OCI-LY1 (cell line): Measurements from ENCODE around the gene RECQL5.
A peak's percentile ranks its signal among the peaks of the same experiment; 100 is the strongest.

Source experiments
- H2AFZ ChIP-seq: fragments of 200-600 bp; sonication (generic), shearing (Covaris generic); 2 replicates; pipeline ENCODE4 v1.6.0; 2014; ENCODE audit warnings: antibody characterized with exemption, mild to moderate bottlenecking, low read length
- H3F3A ChIP-seq: fragments of 200-600 bp; sonication (generic), shearing (Covaris generic); 2 replicates; pipeline ENCODE4 v1.6.0; 2014; ENCODE audit warnings: mild to moderate bottlenecking, antibody characterized with exemption, low read length, moderate library complexity; ENCODE audit not compliant: insufficient read depth
- H3K27ac ChIP-seq: fragments of 200-600 bp; sonication (generic); 2 replicates; pipeline ENCODE4 v1.5.1; 2014; ENCODE audit warnings: low read length, mixed run types, mild to moderate bottlenecking, low read depth; ENCODE audit not compliant: poor library complexity, severe bottlenecking
- H3K27me3 ChIP-seq: fragments of 200-600 bp; sonication (generic); 2 replicates; pipeline ENCODE4 v1.6.0; 2014; ENCODE audit warnings: antibody characterized with exemption, mild to moderate bottlenecking, low read length, moderate library complexity; ENCODE audit not compliant: insufficient read depth
- H3K36me3 ChIP-seq: fragments of 200-600 bp; sonication (generic); 2 replicates; pipeline ENCODE4 v1.6.1; 2014; ENCODE audit warnings: mild to moderate bottlenecking, antibody characterized with exemption, low read length, moderate library complexity, mixed read lengths; ENCODE audit not compliant: insufficient read depth
- H3K4me1 ChIP-seq: fragments of 200-600 bp; sonication (generic); 2 replicates; pipeline ENCODE4 v1.5.1; 2014; ENCODE audit warnings: mild to moderate bottlenecking, low read length, moderate library complexity; ENCODE audit not compliant: insufficient read depth, severe bottlenecking
- H3K4me2 ChIP-seq: fragments of 200-600 bp; sonication (generic), shearing (Covaris generic); 2 replicates; pipeline ENCODE4 v1.6.1; 2014; ENCODE audit warnings: low read length
- H3K4me3 ChIP-seq: fragments of 200-600 bp; sonication (generic); 2 replicates; pipeline ENCODE4 v1.5.1; 2014; ENCODE audit warnings: low read length, low read depth, mild to moderate bottlenecking, mixed read lengths; ENCODE audit not compliant: poor library complexity, severe bottlenecking
- H3K79me2 ChIP-seq: fragments of 200-600 bp; shearing (Covaris generic); 2 replicates; pipeline ENCODE4 v1.6.1; 2016; ENCODE audit warnings: mixed run types, low read length, mixed read lengths; ENCODE audit not compliant: insufficient read depth
- H3K9ac ChIP-seq: fragments of 200-600 bp; sonication (generic), shearing (Covaris generic); 2 replicates; pipeline ENCODE4 v1.6.1; 2014; ENCODE audit warnings: mild to moderate bottlenecking, low read length, mixed read lengths
- H3K9me2 ChIP-seq: fragments of 200-600 bp; sonication (generic), shearing (Covaris generic); 2 replicates; pipeline ENCODE4 v1.6.1; 2014; ENCODE audit warnings: low read depth, mild to moderate bottlenecking, low read length, mixed read lengths
- H3K9me3 ChIP-seq: fragments of 200-600 bp; shearing (Covaris generic); 2 replicates; pipeline ENCODE4 v1.6.1; 2014; ENCODE audit warnings: low read length, mixed read lengths
- H4K20me1 ChIP-seq: fragments of 200-600 bp; sonication (generic), shearing (Covaris generic); 2 replicates; pipeline ENCODE4 v1.6.0; 2016; ENCODE audit warnings: mild to moderate bottlenecking, low read length; ENCODE audit not compliant: insufficient read depth
- EZH2 ChIP-seq: fragments of 200-600 bp; sonication (generic), shearing (Covaris generic); IDR thresholded peaks from 2 replicates; pipeline ENCODE4 v1.8.0; 2017; ENCODE audit warnings: borderline replicate concordance, mixed run types, mild to moderate bottlenecking, antibody characterized with exemption, low read length, moderate library complexity, mixed read lengths
- TF ChIP-seq, protein P1 (sequence below): fragments of 200-600 bp; sonication (generic), shearing (Covaris generic); IDR thresholded peaks from 2 replicates; pipeline ENCODE4 v1.5.1; 2017; ENCODE audit warnings: mild to moderate bottlenecking, antibody characterized with exemption, low read length, moderate library complexity, mixed read lengths

Gene RECQL5

GRCh38 chr17:75688209-75688825 is 21.4 kb upstream of the RECQL5 start:
- Histone ChIP-seq H3K9ac (peak overlapping the region; percentile 45), H3K27me3 (no peaks in the 10 kb centered on the region), H3K9me3 (no peaks in the 10 kb centered on the region), H3K36me3 (peaks cover 40% of the 10 kb centered on the region), H3K27ac (peak overlapping the region; percentile 93), H3K4me1 (peaks cover 54% of the 10 kb centered on the region), H3K79me2 (0 out of 2 replicates have a peak, but pooled peaks cover 6% of the 10 kb centered on the region), H3K4me3 (peak overlapping the region; percentile 27), H3K9me2 (no peaks in the 10 kb centered on the region), H3F3A (no peaks in the 10 kb centered on the region), H3K4me2 (peak overlapping the region; percentile 63), H4K20me1 (no peaks in the 10 kb centered on the region), H2AFZ (no peak overlapping the region)
- no peak for TF ChIP-seq EZH2
- TF ChIP-seq, protein P1, sequence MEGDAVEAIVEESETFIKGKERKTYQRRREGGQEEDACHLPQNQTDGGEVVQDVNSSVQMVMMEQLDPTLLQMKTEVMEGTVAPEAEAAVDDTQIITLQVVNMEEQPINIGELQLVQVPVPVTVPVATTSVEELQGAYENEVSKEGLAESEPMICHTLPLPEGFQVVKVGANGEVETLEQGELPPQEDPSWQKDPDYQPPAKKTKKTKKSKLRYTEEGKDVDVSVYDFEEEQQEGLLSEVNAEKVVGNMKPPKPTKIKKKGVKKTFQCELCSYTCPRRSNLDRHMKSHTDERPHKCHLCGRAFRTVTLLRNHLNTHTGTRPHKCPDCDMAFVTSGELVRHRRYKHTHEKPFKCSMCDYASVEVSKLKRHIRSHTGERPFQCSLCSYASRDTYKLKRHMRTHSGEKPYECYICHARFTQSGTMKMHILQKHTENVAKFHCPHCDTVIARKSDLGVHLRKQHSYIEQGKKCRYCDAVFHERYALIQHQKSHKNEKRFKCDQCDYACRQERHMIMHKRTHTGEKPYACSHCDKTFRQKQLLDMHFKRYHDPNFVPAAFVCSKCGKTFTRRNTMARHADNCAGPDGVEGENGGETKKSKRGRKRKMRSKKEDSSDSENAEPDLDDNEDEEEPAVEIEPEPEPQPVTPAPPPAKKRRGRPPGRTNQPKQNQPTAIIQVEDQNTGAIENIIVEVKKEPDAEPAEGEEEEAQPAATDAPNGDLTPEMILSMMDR: no peak

GRCh38 chr17:75685499-75685898 is 18.5 kb upstream of the RECQL5 start:
- no peak for TF ChIP-seq EZH2
- TF ChIP-seq, protein P1: no peak
- no peaks in the 10 kb centered on the region for H3K27me3 ChIP-seq
- no peak overlapping the region for H2AFZ ChIP-seq
- H3K4me2 ChIP-seq: peak overlapping the region; percentile 36; the same call in 1 of the 2 replicates
- no peaks in the 10 kb centered on the region for H4K20me1 ChIP-seq
- no peak overlapping the region for H3K4me3 ChIP-seq
- peaks cover 54% of the 10 kb centered on the region for H3K4me1 ChIP-seq
- H3K9me2 ChIP-seq: no peaks in the 10 kb centered on the region
- peaks cover 25% of the 10 kb centered on the region; the same call in 1 of the 2 replicates for H3K36me3 ChIP-seq
- H3K9me3 ChIP-seq: no peaks in the 10 kb centered on the region
- no peaks in the 10 kb centered on the region for H3F3A ChIP-seq
- H3K9ac ChIP-seq: no peak overlapping the region
- 0 out of 2 replicates have a peak, but pooled peaks cover 6% of the 10 kb centered on the region for H3K79me2 ChIP-seq
- peak overlapping the region; percentile 93 for H3K27ac ChIP-seq

DNA sequence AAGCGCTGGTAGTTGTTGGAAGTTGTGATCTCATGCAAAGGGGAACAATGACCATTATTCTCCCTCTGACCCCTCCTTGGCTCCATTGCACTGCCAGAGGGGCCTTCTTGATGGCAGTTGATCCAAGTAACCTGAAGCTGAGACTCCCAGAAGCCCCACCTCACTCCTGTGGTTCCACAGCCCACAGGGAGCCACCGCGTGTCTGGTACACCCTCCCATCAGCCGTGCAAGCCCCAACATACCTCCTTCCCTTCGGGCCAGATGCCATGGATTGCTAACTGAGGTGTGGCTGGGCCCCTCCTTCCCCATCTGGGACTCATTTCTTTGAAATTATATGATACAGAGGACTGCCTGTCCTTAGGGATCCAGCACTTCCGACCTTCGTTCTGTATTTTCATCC is 18.0 kb upstream of the RECQL5 start:
- no peak overlapping the region for H3K4me2 ChIP-seq
- no peaks in the 10 kb centered on the region for H3K9me2 ChIP-seq
- H3K9ac ChIP-seq: no peak overlapping the region
- peaks cover 51% of the 10 kb centered on the region for H3K4me1 ChIP-seq
- H2AFZ ChIP-seq: no peak overlapping the region
- 0 out of 2 replicates have a peak, but pooled peaks cover 6% of the 10 kb centered on the region for H3K79me2 ChIP-seq
- no peak for TF ChIP-seq EZH2
- TF ChIP-seq, protein P1: no peak
- no peaks in the 10 kb centered on the region for H4K20me1 ChIP-seq
- H3K27ac ChIP-seq: no peak overlapping the region
- no peaks in the 10 kb centered on the region for H3F3A ChIP-seq
- no peaks in the 10 kb centered on the region for H3K27me3 ChIP-seq
- no peak overlapping the region for H3K4me3 ChIP-seq
- no peaks in the 10 kb centered on the region for H3K9me3 ChIP-seq
- H3K36me3 ChIP-seq: peaks cover 24% of the 10 kb centered on the region; the same call in 1 of the 2 replicates
